HG02610 (cell line): ENCODE measurements around the gene IRF2BPL.
A peak's percentile ranks its signal among the peaks of the same experiment; 100 is the strongest.

Experiments
- ATAC-seq: cut with Tn5 transposase; IDR thresholded peaks from one replicate; pipeline ENCODE4 v1.9.1; 2021; ENCODE audit warnings: mild to moderate bottlenecking, moderate library complexity; ENCODE audit not compliant: unreplicated experiment

IRF2BPL gene

DNA sequence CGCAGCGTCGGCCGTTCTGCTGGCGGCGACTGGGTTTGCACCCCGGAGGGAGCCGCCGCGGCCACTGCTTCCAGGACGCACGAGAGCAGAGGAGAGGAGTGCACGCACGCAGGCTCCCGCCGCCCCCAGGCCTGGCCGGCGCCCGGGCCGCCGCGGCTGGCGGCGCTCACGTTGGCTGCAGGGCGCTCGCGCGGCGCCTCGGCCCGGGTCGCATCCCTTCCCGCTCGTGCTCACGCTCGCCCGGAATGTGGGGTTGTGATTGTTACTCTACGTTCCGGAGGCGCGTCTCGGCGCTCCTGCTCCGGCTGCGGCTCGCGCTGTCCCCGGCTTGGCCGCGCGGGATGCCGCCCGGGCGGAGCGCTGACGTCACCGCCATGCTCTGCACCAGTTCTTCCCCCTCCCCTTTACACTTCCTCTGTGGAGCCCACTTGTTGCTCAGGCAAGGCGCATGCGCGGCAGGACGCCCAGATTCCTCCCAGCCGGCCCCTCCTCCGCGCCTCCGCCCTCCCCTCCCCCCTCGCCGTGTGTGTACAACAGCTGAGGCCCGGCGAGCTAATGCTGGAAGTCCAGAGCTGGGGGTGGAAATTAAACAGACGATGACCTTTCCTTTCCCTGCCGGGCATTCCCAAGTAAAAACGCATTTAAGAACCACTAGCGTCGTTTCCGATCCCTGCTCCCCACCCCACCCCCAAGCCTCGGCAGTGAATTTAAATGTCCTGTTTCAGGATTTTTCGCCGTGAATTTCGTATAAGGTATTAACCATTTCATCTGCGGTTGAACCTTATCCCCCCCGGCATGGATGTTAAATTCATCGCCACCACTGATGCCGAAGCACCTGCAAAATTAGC, at the start of gene IRF2BPL:
Gene IRF2BPL (minus strand): TSS at position 325 of the 848 bp plus-strand sequence. CDS start 916 bp downstream, outside the sequence.
- peak; percentile 66 for ATAC-seq

GRCh38 chr14:77077040-77077439, 48.5 kb upstream of the IRF2BPL start:
- ATAC-seq: no peak

- ATAC-seq: no peak
Measured at GRCh38 chr14:77076113-77076631, 47.7 kb upstream of the IRF2BPL start.

DNA sequence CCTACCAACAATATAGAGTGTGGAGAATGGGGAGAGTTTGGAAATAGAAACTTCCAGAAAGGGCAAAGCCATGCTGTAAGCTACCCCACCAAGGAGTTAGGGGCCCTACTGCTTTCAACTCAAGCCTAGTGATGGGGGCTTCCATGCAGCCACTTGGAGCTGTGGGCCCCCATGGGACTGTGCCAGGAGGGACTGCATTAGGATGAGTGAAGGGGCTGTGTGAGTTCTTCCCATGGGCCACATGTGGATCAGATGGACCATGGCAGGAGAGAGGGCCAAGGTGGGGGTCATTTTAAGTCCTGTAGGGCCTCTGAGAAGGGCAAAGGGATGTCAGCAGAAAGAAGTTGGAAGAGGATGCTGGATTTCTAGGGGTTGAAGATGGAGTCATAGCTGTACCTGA, 46.5 kb upstream of the IRF2BPL start:
- no peak for ATAC-seq

GRCh38 chr14:77071938-77072388, 43.5 kb upstream of the IRF2BPL start:
- ATAC-seq: no peak

DNA sequence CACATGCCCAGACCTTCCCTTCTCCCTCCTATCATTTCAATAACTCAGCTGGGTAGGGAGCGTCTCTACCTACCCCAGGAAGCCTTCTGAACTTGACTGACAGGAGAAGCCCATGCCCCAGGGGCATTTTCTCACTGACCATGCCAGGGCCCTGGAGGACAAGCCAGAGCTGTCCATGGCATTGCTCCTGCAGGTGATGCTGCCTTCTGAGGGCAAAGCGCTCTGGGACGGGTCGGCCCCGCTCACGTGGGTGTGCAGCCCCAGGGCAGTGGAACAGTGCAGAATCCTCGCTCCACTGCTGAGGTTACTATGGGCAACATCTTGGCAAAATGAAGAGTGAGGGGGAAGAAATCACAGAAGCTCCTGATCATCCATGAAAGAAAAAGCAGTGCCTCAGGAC, 41.0 kb upstream of the IRF2BPL start:
- no peak for ATAC-seq

DNA sequence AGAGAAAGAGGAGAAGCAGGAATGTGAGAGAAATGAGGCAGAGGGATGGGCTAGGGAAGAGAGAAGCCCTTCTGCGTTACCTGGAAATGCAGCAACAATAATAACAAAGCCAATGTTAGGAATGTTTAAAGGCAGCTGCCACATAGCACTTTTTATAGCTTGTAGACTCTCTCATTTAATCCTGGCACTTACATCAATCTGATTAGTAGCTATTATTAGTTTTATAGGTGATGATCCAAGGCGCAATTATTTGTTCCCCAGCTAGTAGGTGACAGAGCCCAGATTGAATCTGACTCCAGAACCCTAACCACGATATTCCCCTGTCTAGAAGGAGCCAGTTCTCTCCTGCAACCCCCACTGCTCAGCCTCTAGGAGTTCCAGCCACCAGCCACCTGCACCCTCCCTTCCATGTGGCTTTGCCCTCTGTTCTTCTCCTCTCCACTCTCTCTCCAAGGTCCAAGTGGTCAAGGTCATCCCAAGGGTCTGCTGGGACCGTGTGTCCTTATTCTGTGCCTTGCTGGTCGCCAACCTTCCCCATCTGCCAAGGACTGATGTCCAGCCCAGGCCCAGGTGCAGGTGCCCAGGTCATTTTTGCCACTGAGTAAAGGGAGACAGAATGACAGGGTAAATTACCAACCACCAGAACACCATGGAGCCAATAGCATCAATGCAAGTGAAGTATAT, 40.2 kb upstream of the IRF2BPL start:
- ATAC-seq: no peak

DNA sequence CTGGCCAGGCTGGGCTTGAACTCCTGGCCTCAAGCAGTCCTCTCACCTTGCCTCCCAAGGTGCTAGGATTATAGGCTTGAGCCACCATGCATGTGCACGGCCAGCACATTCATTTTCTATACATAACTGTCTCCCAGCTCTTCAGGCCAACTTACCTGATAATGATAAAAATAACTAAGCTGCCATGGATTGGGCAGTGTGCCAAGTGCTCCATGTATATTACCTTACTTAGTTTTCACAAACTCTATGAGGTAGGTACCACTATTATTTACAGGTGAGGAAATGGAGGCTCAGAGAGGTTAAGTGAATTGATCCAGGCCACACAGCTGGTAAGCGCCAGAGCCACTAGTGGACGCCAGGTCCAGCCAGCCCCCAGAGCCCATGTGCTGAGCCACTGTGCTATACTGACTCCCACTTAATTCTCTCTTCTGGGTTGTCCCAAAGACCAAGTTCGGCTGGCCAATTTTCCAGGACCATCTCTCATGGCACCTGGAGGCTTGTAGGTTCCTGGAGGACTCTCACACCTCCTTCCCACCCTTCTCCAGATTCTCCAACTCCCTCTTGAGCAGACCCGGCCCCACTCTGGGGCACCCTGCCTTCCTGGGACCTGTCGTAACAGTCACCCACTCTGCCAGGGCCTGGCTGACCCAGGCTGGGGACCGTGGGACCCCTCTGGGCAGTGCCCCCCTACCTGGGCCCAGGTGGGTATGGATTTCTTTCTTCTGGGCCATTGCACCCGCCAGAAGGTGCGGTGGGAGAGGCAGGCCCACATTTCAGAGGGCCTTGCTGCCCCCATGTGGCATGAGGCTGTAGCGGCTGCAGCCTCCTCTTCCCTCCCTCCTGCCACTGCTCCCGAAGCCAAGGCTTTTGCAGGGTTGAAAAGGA, 39.4 kb upstream of the IRF2BPL start:
- ATAC-seq: no peak

DNA sequence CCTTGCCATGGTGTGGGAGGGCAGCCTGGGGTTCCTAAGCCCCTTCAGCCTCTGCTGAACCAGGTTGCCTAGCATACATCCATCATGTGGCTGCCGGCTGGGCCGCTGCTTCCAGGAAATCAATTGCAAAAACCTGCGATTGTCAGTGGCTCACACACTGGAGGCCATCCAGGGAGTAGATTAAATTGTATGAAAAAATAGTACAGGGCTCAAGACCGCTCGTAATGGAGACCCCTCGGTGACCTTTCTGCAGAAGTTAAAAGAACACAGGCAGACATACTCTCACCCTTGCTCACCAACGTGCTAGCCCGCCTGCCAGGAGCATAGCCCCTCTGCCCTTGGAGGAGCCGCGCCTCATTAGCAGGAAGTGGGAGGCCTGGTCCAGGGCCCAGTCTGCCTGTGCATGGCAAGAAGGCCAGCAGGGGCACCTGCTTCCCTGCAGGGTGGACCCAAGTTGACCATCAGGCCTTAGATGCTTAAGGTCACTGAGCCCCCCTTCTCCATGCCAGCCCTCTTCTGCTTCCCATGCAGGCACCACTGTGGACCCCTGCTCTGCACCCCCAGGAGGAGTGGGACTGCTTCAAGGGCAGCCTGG, 38.2 kb upstream of the IRF2BPL start:
- no peak for ATAC-seq

DNA sequence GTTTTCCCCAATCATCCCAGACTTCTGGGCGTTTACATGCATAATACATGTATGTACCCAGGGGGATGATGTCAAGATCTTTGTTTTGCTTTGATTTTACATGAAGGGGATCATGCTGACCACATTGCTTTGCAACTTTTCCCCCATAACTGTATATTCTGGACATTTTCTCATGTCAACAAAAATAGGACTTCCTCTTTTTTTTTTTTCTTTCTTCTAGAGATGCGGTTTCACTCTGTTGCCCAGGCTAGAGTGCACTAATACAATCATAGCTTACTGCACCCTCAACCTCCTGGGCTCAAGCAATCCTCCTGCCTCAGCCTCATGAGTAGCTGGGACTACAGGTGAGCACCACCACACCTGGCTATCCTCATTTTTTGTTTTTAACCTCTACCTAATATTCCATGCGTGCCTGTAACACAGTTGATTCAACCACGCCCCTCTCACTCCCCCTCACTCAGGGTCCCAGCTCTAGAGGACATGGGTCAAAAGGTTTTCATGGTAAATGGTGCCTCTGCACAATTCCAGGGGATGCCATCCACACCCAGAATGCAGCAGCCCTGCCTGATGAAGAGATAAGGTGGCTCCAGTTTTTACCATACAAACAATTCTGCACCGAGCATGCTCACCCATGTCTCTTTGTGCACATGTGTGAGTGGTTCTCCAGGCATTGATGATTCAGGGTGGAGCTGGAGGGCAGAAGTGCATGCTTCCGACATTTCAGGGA, 37.5 kb upstream of the IRF2BPL start:
- no peak for ATAC-seq

DNA sequence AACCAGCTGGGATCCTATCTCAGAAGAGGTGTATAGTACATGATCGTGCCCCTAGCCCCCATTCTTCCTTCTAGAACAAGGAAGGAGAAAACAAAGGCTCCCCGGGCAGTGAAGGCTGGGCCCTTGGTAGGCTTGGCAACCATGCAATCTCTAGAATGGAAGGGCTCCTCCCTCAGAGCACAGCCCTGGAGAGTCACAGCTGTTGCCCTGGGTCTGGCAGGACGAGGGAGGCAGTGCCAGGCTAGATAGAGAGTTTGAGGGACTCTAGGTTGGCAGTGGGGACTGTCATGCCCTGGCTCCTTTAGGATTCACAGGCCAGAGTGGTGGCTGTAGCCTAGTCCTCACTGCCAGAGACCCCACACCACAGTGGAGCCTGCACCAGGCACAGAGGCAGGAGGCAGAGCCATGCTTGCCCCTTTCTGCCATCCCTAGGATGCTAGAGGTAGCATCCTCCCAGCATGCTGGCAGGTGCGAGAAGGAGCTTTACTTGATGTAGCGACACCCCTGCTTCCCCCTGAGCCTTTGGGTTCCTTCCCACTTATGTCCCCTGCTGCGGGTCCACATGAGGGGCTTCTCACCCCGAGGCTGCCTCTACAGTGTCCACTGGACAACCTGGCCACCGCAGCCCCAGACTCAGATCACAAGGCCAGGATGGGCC, 36.1 kb upstream of the IRF2BPL start:
- ATAC-seq: no peak

DNA sequence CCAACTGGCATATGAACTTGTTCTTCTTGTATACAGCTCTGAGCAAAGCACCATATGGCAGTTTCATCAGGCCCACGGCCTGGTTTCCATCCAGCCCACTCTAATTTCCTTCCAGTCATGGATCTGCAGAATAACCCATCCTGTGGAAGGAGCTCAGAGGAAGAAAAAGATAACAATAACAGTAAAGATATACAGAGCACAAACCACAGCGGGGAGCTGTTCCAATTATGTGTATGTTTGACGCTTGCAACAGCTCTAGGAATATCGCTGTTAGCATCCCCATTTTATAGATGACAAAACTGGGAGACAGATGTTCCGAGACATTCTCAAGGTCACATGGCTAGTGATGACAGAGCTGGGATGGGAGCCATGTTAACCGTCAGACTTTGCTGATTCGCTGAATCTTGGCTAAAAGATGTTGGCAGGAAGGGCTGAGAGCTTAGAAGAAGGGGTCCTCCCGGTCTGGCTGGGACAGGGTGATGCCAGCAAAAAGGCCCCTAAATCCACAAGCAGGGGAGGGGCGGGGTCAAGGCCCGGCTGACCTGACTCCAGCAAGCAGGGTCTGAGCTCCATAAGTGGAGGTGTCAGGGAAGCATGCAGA, 35.2 kb upstream of the IRF2BPL start:
- no peak for ATAC-seq

DNA sequence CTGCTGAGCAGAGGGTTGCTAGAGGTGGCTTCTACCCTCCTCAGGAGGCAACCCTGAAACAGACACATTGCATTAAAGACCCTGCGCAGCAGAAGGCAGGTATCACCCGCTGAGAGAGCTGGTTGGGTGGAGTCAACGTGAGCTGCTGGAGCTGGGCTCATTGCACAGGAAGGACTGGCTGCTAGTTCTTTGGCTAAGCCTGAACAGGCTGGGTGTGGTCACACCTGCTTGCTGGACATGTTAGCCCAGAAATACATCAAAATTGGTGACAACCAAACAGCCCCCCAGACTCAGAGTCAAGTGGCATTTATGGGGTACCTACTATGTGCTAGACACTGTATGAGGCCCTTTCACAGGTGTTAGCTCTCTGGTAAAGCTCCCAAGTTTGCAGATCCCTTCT, 33.8 kb upstream of the IRF2BPL start:
- ATAC-seq: no peak

DNA sequence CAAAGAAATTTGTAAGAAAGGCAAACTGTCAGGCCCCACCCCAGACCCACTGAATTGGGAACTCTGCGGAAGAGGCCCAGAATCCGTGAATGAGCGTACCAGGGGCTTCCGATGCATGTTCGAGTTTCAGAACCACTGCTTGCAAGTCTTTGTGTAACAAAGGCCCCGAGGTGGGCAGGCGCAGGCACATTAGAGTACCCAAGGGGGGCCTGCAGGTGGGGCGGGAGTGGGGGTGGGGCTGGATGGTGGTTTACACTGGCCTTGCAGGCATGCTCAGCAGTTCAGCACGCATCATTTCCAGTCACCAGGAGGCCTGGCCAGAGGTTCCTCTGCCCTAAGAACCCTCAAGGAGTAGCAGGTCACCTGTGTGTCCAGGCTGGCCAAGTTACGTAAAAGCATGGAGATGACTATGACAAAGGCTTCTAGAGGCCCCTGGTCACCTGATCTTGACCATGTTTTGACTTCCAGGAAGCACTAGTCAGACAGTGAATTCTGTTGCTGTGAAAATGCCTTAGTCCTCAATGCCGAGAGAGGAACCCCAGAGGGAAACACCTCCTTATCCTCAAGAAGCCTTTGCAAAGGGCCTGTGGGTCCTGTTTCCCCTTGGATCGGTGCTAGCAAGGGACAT, 33.2 kb upstream of the IRF2BPL start:
- ATAC-seq: no peak

- ATAC-seq: no peak
Measured at GRCh38 chr14:77059276-77059915, 30.9 kb upstream of the IRF2BPL start.

GRCh38 chr14:77058785-77059184, 30.3 kb upstream of the IRF2BPL start:
- no peak for ATAC-seq

DNA sequence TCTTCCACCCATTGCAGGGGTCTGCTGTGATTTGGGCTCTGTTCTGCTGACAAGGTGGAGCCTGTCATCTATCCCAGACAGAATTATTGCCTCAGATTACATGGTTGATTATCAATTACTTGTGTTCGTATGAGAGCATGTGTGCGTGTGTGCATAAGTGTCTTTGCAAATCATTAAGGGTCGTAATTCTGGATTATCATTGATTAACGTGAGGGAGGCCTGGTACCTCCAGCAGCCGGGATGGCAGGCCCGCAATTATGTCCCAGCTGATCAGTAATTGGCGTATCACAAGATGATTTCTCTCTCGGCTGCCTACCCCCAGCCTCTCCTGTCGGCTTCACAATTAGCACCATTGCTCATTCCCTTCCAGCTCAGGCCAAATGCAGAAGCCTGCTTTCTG, 29.6 kb upstream of the IRF2BPL start:
- no peak for ATAC-seq

DNA sequence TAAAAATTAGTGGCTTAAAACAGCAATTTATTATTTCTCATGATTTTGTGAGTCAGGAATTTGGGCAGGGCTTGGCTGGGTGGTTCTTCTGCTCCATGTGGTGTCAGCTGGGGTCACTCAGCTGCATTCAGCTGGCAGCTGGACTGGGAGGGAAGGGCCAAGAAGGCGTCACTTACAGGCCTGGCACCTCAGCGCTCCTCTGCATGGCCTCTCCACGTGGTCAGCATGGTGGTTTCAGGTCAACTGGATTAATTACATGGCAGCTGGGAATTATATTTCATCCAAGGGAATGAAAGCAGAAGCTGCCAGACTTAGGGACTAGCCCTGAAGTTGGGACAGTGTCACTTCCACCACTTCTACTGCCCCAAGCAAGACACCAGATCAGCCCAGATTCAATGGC, 27.5 kb upstream of the IRF2BPL start:
- no peak for ATAC-seq
